ENCODE results near the gene DGKG. TPM values are rescaled to one million over a fixed set of nuclear protein-coding genes. Genes with fewer than 3 reads are reported as not detected.

The DGKG gene
- total RNA-seq, 1 experiment from 2014 or later = 45.2 TPM

DNA sequence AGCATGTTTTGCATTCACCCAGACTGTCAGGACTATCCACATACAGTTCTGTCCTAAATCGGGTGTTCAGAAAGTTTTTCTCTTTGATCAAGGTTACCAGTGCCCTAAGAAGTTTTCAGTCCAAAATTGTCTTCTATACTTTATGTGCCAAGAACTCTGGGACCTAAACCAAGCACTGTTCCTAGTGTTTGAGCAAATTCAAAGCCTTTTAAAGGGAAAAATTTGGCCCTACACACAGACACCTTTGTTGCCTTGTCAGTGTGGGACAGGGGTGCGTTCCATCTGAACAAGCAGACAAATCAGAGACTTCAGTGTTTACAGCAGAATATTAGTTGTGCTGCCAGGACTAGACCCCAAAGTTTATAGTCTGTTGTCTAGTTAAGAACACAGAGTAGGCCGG lies 50.6 kb downstream of the DGKG start:
- no peak overlapping the region for H3K27ac ChIP-seq (ENCODE audit: low read depth, low read length, poor library complexity, severe bottlenecking)
- intact Hi-C loops (cut with micrococcal nuclease; ENCODE audit: unreplicated experiment) = no loop called here
- no peak for DNase-seq (ENCODE audit: low spot score)
- H3K4me3 ChIP-seq (ENCODE audit: low read depth, low read length, poor library complexity, severe bottlenecking) = no peak overlapping the region
- no TSS peak for BruUV-seq (replicated peaks)
- H3K27me3 ChIP-seq (replicated peaks; ENCODE audit: insufficient read depth, low read depth, low read length, poor library complexity) = peaks cover 13% of the 10 kb centered on the region
- ChIA-PET POLR2A (ENCODE audit: low non-redundant PET) (no interaction called here), CTCF (no interaction called here)
- no peaks in the 10 kb centered on the region for H3K36me3 ChIP-seq (ENCODE audit: insufficient read depth, low read length, poor library complexity, severe bottlenecking)
- TF ChIP-seq, protein P1, sequence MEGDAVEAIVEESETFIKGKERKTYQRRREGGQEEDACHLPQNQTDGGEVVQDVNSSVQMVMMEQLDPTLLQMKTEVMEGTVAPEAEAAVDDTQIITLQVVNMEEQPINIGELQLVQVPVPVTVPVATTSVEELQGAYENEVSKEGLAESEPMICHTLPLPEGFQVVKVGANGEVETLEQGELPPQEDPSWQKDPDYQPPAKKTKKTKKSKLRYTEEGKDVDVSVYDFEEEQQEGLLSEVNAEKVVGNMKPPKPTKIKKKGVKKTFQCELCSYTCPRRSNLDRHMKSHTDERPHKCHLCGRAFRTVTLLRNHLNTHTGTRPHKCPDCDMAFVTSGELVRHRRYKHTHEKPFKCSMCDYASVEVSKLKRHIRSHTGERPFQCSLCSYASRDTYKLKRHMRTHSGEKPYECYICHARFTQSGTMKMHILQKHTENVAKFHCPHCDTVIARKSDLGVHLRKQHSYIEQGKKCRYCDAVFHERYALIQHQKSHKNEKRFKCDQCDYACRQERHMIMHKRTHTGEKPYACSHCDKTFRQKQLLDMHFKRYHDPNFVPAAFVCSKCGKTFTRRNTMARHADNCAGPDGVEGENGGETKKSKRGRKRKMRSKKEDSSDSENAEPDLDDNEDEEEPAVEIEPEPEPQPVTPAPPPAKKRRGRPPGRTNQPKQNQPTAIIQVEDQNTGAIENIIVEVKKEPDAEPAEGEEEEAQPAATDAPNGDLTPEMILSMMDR (conservative IDR thresholded peaks at IDR 0.05; ENCODE audit: low read depth, low read length) = no peak
- TF ChIP-seq EZH2 (IDR thresholded peaks at IDR 0.05; ENCODE audit: borderline replicate concordance, low read depth, low read length, poor library complexity, severe bottlenecking) = no peak
- no peaks in the 10 kb centered on the region for H3K9me3 ChIP-seq (ENCODE audit: low read depth, low read length, poor library complexity, severe bottlenecking)
- H3K4me1 ChIP-seq (ENCODE audit: insufficient read depth, low read length, poor library complexity, severe bottlenecking) = no peaks in the 10 kb centered on the region

DNA sequence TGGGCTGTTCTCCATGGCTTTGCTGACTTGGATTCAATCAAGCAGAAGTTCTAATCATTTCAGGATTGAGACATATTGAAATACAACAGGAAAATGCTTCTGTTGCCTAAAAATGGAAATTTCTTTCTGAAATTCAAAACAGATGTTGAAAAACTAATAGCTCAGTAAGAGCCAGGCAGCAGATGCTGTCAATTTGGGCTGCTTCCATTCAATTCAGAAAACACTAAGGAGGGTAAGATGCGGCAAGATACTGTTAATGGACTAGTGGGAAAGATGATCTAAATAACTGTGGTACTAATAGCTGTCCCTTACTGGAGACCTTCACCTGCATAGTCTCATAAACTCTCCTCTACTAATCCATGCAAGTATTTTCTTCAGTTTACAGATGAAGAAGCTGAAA lies 53.5 kb downstream of the DGKG start:
- BruUV-seq (replicated peaks) = no TSS peak
- POLR2A ChIA-PET (ENCODE audit: low non-redundant PET) = interaction anchor here (0.6 kb wide), 1 partner anchor 34 kb away, joined by 3 read pairs; no protein-coding TSS in a partner anchor
- Histone ChIP-seq H3K36me3 (ENCODE audit: insufficient read depth, low read length, poor library complexity, severe bottlenecking) (no peaks in the 10 kb centered on the region), H3K27ac (ENCODE audit: low read depth, low read length, poor library complexity, severe bottlenecking) (no peak overlapping the region), H3K27me3 (replicated peaks; ENCODE audit: insufficient read depth, low read depth, low read length, poor library complexity) (peaks cover 42% of the 10 kb centered on the region), H3K4me1 (ENCODE audit: insufficient read depth, low read length, poor library complexity, severe bottlenecking) (no peaks in the 10 kb centered on the region), H3K9me3 (ENCODE audit: low read depth, low read length, poor library complexity, severe bottlenecking) (no peaks in the 10 kb centered on the region), H3K4me3 (ENCODE audit: low read depth, low read length, poor library complexity, severe bottlenecking) (no peak overlapping the region)
- CTCF ChIA-PET = no interaction called here
- DNase-seq (ENCODE audit: low spot score) = no peak
- TF ChIP-seq, protein P1 (conservative IDR thresholded peaks at IDR 0.05; ENCODE audit: low read depth, low read length) = no peak
- no peak for TF ChIP-seq EZH2 (IDR thresholded peaks at IDR 0.05; ENCODE audit: borderline replicate concordance, low read depth, low read length, poor library complexity, severe bottlenecking)
- intact Hi-C loops (cut with micrococcal nuclease; ENCODE audit: unreplicated experiment) = no loop called here

DNA sequence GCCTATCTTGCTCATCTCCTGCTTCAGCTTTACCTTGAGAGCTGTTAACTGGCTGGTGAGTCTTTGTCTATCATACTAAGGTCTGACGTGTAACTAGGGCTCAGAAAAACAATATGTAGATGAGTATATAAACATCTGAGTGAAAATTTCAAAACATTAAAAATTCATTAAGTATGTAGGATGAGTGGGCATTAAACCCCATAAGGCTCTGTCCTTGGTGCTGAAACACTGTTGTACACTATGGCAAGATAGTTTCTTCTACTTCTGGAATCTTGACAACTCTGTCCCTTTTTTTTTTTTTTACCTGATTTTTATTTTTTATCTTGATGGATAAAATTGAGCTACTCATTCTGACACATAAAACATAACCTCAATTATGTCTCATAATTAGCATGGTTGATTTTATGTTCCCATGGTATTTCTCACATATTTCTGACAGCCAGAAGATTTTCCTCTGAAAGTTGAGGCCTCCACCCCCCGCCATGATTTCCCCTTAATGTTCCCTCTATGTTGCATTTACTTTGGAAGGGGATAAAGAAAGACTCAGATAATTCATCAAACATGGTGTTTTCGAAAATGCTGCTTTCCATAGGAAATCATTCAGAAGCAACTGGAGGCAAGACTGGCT lies 54.3 kb downstream of the DGKG start:
- Histone ChIP-seq H3K4me3 (ENCODE audit: low read depth, low read length, poor library complexity, severe bottlenecking) (no peak overlapping the region), H3K4me1 (ENCODE audit: insufficient read depth, low read length, poor library complexity, severe bottlenecking) (no peaks in the 10 kb centered on the region), H3K9me3 (ENCODE audit: low read depth, low read length, poor library complexity, severe bottlenecking) (no peaks in the 10 kb centered on the region), H3K36me3 (ENCODE audit: insufficient read depth, low read length, poor library complexity, severe bottlenecking) (no peaks in the 10 kb centered on the region), H3K27me3 (replicated peaks; ENCODE audit: insufficient read depth, low read depth, low read length, poor library complexity) (peaks cover 50% of the 10 kb centered on the region), H3K27ac (ENCODE audit: low read depth, low read length, poor library complexity, severe bottlenecking) (no peak overlapping the region)
- no TSS peak for BruUV-seq (replicated peaks)
- ChIA-PET POLR2A (ENCODE audit: low non-redundant PET) (interaction anchor here (0.6 kb wide), 1 partner anchor 775 kb away, joined by 17 read pairs; no protein-coding TSS in a partner anchor), CTCF (interaction anchor here (0.7 kb wide), 1 partner anchor 324 kb away, joined by 5 read pairs; no protein-coding TSS in a partner anchor)
- intact Hi-C loops (cut with micrococcal nuclease; ENCODE audit: unreplicated experiment) = no loop called here
- TF ChIP-seq, protein P1 (conservative IDR thresholded peaks at IDR 0.05; ENCODE audit: low read depth, low read length) = no peak
- TF ChIP-seq EZH2 (IDR thresholded peaks at IDR 0.05; ENCODE audit: borderline replicate concordance, low read depth, low read length, poor library complexity, severe bottlenecking) = no peak
- DNase-seq (ENCODE audit: low spot score) = peak; percentile 69

All from A673 (cell line).